ENCODE data around the gene BIN2. TPM values are rescaled to one million over a fixed set of nuclear protein-coding genes. Genes with fewer than 3 reads are reported as not detected.

Gene BIN2
- total and polyA plus RNA-seq, 9 of the 15 experiments (the other 6 are each of a cell fraction or from before 2014, with no cell fraction given), result 0.04 to 0.39 (median 0.25) TPM; not detected in 1

DNA sequence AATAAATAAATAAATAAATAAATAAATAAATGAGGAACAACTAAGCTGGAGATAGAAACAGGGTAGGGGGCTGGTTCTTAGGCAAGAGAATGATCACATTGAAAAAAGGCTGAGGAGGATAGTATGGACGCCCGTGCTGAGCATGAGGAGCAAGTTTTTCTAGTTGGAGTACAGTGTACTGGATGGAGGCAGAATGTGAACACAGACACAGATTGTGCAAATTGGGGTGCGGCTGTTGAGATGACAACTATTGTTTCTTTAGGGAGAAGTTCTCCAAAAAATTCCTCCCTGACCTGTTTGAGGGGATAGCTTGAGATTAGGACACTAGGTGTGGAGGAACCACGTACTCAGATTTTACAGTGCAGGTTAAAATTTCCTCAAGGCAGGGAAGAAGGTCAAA lies 979 bp upstream of the BIN2 start:
- Histone ChIP-seq H3K9me1 (ENCODE audit: control insufficient read depth, insufficient read depth, low read length) (no peaks in the 10 kb centered on the region), H3K9me3 (replicated peaks; ENCODE audit: control insufficient read depth, insufficient read depth, low read depth, low read length) (no peaks in the 10 kb centered on the region), H3K4me1 (replicated peaks in 1 of 2; ENCODE audit: control insufficient read depth in 2 of 2, insufficient read depth in 2 of 2, low read length in 2 of 2) (peaks cover 50 to 77% of the 10 kb centered on the region in 2 experiments), H3K27me3 (ENCODE audit: control insufficient read depth in 2 of 2, insufficient read depth in 2 of 2, low read length in 2 of 2) (no peaks in the 10 kb centered on the region), H3K27ac (ENCODE audit: extremely low read depth, low read depth, low read length) (no peak overlapping the region), H4K20me1 (replicated peaks; ENCODE audit: control insufficient read depth, insufficient read depth, low read length) (no peaks in the 10 kb centered on the region), H3K36me3 (ENCODE audit: control insufficient read depth, insufficient read depth, low read length) (no peaks in the 10 kb centered on the region), H2AFZ (ENCODE audit: low read depth, low read length) (no peak overlapping the region), H3K79me2 (ENCODE audit: control insufficient read depth, insufficient read depth, low read length) (no peaks in the 10 kb centered on the region), H3K9ac (ENCODE audit: insufficient read depth in 1 of 2, low read depth in 2 of 2, low read length in 2 of 2) (no peak overlapping the region), H3K4me2 (ENCODE audit: insufficient read depth, low read length) (no peak overlapping the region), H3K4me3 (no peak overlapping the region)
- ChIA-PET POLR2A (no interaction called here), CTCF (ENCODE audit: low intra/inter-chr PET ratio) (no interaction called here)
- no peak for DNase-seq (ENCODE audit: extremely low read depth in 1 of 4, low spot score in 3 of 4)
- no peak for ATAC-seq
- WGBS (ENCODE audit: insufficient coverage, low coverage, missing lambda C conversion rate), result 79% methylated on average over 4 of the region's 4 CpGs
- intact Hi-C loops (cut with micrococcal nuclease), result no loop called here
- BruUV-seq (replicated peaks), result no TSS peak
- in situ Hi-C loops (cut with MboI), result no loop called here
- FAIRE-seq, result no peak
- TF ChIP-seq ZKSCAN1 (IDR thresholded peaks at IDR 0.05; ENCODE audit: low read depth, low read length) (no peak), BCOR (IDR thresholded peaks at IDR 0.05) (no peak), E2F4 (CRISPR knock-in tag; IDR thresholded peaks at IDR 0.05; ENCODE audit: low read depth) (no peak), ZNF79 (CRISPR knock-in tag; IDR thresholded peaks at IDR 0.05; ENCODE audit: low read depth) (no peak), RBBP5 (IDR thresholded peaks at IDR 0.05; ENCODE audit: borderline replicate concordance, insufficient read depth, low read length, poor library complexity, severe bottlenecking) (no peak), MEF2A (IDR thresholded peaks at IDR 0.05; ENCODE audit: control insufficient read depth, low read depth, low read length) (no peak), ARID3A (IDR thresholded peaks at IDR 0.05; ENCODE audit: borderline replicate concordance, low read depth, low read length) (no peak), CEBPB (tag; IDR thresholded peaks at IDR 0.05) (no peak), GABPA (tag; conservative IDR thresholded peaks at IDR 0.05; ENCODE audit: low read depth) (no peak), HSF4 (CRISPR knock-in tag; IDR thresholded peaks at IDR 0.05; ENCODE audit: borderline replicate concordance) (no peak), TAL1 (IDR thresholded peaks at IDR 0.05) (no peak), ZNF24 (IDR thresholded peaks at IDR 0.05) (no peak)
- TF ChIP-seq, protein P1, sequence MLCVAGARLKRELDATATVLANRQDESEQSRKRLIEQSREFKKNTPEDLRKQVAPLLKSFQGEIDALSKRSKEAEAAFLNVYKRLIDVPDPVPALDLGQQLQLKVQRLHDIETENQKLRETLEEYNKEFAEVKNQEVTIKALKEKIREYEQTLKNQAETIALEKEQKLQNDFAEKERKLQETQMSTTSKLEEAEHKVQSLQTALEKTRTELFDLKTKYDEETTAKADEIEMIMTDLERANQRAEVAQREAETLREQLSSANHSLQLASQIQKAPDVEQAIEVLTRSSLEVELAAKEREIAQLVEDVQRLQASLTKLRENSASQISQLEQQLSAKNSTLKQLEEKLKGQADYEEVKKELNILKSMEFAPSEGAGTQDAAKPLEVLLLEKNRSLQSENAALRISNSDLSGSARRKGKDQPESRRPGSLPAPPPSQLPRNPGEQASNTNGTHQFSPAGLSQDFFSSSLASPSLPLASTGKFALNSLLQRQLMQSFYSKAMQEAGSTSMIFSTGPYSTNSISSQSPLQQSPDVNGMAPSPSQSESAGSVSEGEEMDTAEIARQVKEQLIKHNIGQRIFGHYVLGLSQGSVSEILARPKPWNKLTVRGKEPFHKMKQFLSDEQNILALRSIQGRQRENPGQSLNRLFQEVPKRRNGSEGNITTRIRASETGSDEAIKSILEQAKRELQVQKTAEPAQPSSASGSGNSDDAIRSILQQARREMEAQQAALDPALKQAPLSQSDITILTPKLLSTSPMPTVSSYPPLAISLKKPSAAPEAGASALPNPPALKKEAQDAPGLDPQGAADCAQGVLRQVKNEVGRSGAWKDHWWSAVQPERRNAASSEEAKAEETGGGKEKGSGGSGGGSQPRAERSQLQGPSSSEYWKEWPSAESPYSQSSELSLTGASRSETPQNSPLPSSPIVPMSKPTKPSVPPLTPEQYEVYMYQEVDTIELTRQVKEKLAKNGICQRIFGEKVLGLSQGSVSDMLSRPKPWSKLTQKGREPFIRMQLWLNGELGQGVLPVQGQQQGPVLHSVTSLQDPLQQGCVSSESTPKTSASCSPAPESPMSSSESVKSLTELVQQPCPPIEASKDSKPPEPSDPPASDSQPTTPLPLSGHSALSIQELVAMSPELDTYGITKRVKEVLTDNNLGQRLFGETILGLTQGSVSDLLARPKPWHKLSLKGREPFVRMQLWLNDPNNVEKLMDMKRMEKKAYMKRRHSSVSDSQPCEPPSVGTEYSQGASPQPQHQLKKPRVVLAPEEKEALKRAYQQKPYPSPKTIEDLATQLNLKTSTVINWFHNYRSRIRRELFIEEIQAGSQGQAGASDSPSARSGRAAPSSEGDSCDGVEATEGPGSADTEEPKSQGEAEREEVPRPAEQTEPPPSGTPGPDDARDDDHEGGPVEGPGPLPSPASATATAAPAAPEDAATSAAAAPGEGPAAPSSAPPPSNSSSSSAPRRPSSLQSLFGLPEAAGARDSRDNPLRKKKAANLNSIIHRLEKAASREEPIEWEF (CRISPR knock-in tag; IDR thresholded peaks at IDR 0.05), result no peak
- TF ChIP-seq, protein P2, sequence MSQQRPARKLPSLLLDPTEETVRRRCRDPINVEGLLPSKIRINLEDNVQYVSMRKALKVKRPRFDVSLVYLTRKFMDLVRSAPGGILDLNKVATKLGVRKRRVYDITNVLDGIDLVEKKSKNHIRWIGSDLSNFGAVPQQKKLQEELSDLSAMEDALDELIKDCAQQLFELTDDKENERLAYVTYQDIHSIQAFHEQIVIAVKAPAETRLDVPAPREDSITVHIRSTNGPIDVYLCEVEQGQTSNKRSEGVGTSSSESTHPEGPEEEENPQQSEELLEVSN (IDR thresholded peaks at IDR 0.05; ENCODE audit: borderline replicate concordance in 1 of 2, extremely low read depth in 1 of 2, insufficient read depth in 1 of 2, insufficient read length in 1 of 2, low read depth in 1 of 2, low read length in 1 of 2, poor library complexity in 1 of 2, severe bottlenecking in 1 of 2), result no peak

Data from K562 (cell line).